ENCODE results near the gene ZCCHC10. TPM values are rescaled to one million over a fixed set of nuclear protein-coding genes. Genes with fewer than 3 reads are reported as not detected.
"Not testable (repeated sequence)": the region's sequence is repeated elsewhere in the genome, so short reads cannot be mapped to it uniquely, and the experiment has no call there.

Gene ZCCHC10
- total and polyA plus RNA-seq, 10 of the 15 experiments (the other 5 are each of a cell fraction or from before 2014, with no cell fraction given) = 16.8 to 117 (median 53.5) TPM

- no peaks in the 10 kb centered on the region; the same call in 1 of the 2 replicates for H3K4me1 ChIP-seq (ENCODE audit: control insufficient read depth, insufficient read depth, low read length)
- H3K4me2 ChIP-seq (ENCODE audit: control insufficient read depth, insufficient read depth) = no peak overlapping the region
- ChIA-PET CTCF (interaction anchor here (0.8 to 1.3 kb wide), 2 partner anchors 15 to 63 kb away, joined by 3 to 4 read pairs; no protein-coding TSS in a partner anchor), SMC1A (ENCODE audit: uncharacterized antibody, unreplicated experiment) (interaction anchor here (1.3 kb wide), 1 partner anchor 9 kb away, joined by 4 read pairs; no protein-coding TSS in a partner anchor), RAD21 (ENCODE audit: unreplicated experiment) (no interaction called here), POLR2A (interaction anchor here (0.6 kb wide), 1 partner anchor 502 kb away, joined by 5 read pairs; no protein-coding TSS in a partner anchor)
- FAIRE-seq (no peak), DNase-seq (ENCODE audit: low read depth, low spot score) (no peak), ATAC-seq (no peak)
- intact Hi-C loops (cut with micrococcal nuclease; ENCODE audit: unreplicated experiment) = no loop called here
- no peak overlapping the region for H3K4me3 ChIP-seq
- H3K9ac ChIP-seq (ENCODE audit: control insufficient read depth, insufficient read depth, low read length) = no peak overlapping the region
- BruUV-seq (replicated peaks) = no TSS peak
- no peak for TF ChIP-seq BMI1 (IDR thresholded peaks at IDR 0.05; ENCODE audit: borderline replicate concordance)
- TF ChIP-seq YY1 (IDR thresholded peaks at IDR 0.05; ENCODE audit: low read depth, low read length) = no peak
- no peak for TF ChIP-seq LARP7 (IDR thresholded peaks at IDR 0.05)
- TF ChIP-seq RB1 (IDR thresholded peaks at IDR 0.05; ENCODE audit: borderline replicate concordance) = no peak
- TF ChIP-seq RAD51 (IDR thresholded peaks at IDR 0.05) = no peak
- no peak for TF ChIP-seq HCFC1 (IDR thresholded peaks at IDR 0.05; ENCODE audit: low read length)
- TF ChIP-seq FOXK2 (IDR thresholded peaks at IDR 0.05) = no peak
- TF ChIP-seq IKZF1 (conservative IDR thresholded peaks at IDR 0.05) = no peak
- no peak for TF ChIP-seq TCF7 (IDR thresholded peaks at IDR 0.05; ENCODE audit: borderline replicate concordance)
- H2AFZ ChIP-seq (ENCODE audit: control insufficient read depth, low read depth, low read length) = no peak overlapping the region
- no peaks in the 10 kb centered on the region for H3K9me3 ChIP-seq (replicated peaks; ENCODE audit: control insufficient read depth, insufficient read depth, low read length)
- in situ Hi-C loops (cut with MboI) = no loop called here
- no peaks in the 10 kb centered on the region for H4K20me1 ChIP-seq (ENCODE audit: control insufficient read depth, insufficient read depth)
- H3K27ac ChIP-seq (ENCODE audit: control insufficient read depth, insufficient read depth) = no peak overlapping the region
- H3K36me3 ChIP-seq (ENCODE audit: control insufficient read depth in 2 of 2, insufficient read depth in 2 of 2, low read length in 1 of 2) = no peaks in the 10 kb centered on the region
- peaks cover 19% of the 10 kb centered on the region for H3K79me2 ChIP-seq (ENCODE audit: control insufficient read depth, insufficient read depth, low read length)
- no peaks in the 10 kb centered on the region for H3K27me3 ChIP-seq (replicated peaks in 1 of 2; ENCODE audit: control insufficient read depth in 2 of 2, insufficient read depth in 2 of 2, low read length in 1 of 2)
- WGBS (ENCODE audit: insufficient coverage, insufficient replicate concordance, low lambda C conversion rate, missing lambda C conversion rate) = 93% methylated on average over 18 of the region's 19 CpGs
Measured at GRCh38 chr5:133047404-133047803, 21.1 kb upstream of the ZCCHC10 start.

- H3K79me2 ChIP-seq (ENCODE audit: control insufficient read depth, insufficient read depth, low read length) = peaks cover 13% of the 10 kb centered on the region
- POLR2A ChIA-PET = interaction anchor here (0.6 kb wide), 1 partner anchor 8 kb away, joined by 3 read pairs; no protein-coding TSS in a partner anchor
- ATAC-seq; intact Hi-C loops (cut with micrococcal nuclease; ENCODE audit: unreplicated experiment); H3K27me3 ChIP-seq (replicated peaks in 1 of 2; ENCODE audit: control insufficient read depth in 2 of 2, insufficient read depth in 2 of 2, low read length in 1 of 2); BruUV-seq (replicated peaks); H3K9ac ChIP-seq (ENCODE audit: control insufficient read depth, insufficient read depth, low read length); FAIRE-seq; H2AFZ ChIP-seq (ENCODE audit: control insufficient read depth, low read depth, low read length); CTCF ChIA-PET; H3K4me2 ChIP-seq (ENCODE audit: control insufficient read depth, insufficient read depth); H3K27ac ChIP-seq (ENCODE audit: control insufficient read depth, insufficient read depth); H3K9me3 ChIP-seq (replicated peaks; ENCODE audit: control insufficient read depth, insufficient read depth, low read length); H3K4me1 ChIP-seq (ENCODE audit: control insufficient read depth, insufficient read depth, low read length); H3K36me3 ChIP-seq (ENCODE audit: control insufficient read depth in 2 of 2, insufficient read depth in 2 of 2, low read length in 1 of 2); SMC1A ChIA-PET (ENCODE audit: uncharacterized antibody, unreplicated experiment); H3K4me3 ChIP-seq; in situ Hi-C loops (cut with MboI); H4K20me1 ChIP-seq (ENCODE audit: control insufficient read depth, insufficient read depth); DNase-seq (ENCODE audit: low read depth, low spot score); RAD21 ChIA-PET (ENCODE audit: unreplicated experiment): not testable (repeated sequence)
- WGBS (ENCODE audit: insufficient coverage, insufficient replicate concordance, low lambda C conversion rate, missing lambda C conversion rate) = 49% methylated on average over 8 of the region's 8 CpGs
Measured at GRCh38 chr5:133046560-133046959, 20.2 kb upstream of the ZCCHC10 start.
